EH (cell line): ENCODE data around the gene EYS.
"Not testable (repeated sequence)": the region's sequence is repeated elsewhere in the genome, so short reads cannot be mapped to it uniquely, and the experiment has no call there.

Source experiments
- DNase-seq: peaks from one replicate; pipeline ENCODE4 v3.0.0-alpha.2; 2015; ENCODE audit warnings: low read depth

Gene EYS

DNA sequence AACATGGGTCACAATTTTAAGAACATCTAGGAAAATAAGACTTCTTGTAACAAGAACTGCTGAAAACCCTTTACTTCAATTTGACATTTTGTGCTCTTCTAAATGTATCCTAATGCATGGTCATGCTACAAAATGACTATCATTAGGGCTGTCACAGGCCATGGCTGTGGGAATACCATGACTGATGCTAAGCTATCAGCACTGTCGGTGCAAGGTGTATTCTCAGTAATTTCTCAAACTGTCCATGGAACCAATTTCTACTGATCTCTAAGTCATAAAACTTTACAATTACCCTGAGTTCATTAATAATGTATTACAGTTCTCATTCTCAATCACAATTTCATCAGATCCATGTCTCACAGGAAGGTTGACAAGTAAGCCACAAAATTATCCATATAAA is 625.3 kb downstream of the EYS start:
- DNase-seq = no peak

DNA sequence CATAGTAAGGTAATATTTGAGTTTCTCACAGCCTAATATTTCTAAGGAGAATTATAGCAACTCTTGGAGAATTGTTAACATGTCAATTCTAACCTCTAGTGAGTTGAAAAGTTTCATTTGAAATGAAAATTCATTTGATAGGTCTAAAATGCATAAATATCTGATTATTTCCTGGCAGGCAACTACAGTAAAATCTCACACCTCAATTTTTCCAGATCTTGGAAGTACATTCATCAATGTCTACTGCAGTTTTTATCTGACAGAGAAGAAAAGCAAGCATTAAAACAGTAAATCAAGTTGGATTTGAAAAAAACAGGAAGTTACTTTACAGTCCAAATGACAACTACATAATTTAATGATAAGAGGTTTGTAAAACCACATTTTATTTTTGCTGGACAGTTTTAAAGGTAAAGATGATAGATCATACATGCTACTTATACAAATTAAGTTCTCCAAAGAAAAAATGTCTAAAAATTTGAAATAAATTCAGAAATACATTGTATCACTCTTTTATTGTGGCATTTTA is 631.3 kb downstream of the EYS start:
- DNase-seq = no peak

DNA sequence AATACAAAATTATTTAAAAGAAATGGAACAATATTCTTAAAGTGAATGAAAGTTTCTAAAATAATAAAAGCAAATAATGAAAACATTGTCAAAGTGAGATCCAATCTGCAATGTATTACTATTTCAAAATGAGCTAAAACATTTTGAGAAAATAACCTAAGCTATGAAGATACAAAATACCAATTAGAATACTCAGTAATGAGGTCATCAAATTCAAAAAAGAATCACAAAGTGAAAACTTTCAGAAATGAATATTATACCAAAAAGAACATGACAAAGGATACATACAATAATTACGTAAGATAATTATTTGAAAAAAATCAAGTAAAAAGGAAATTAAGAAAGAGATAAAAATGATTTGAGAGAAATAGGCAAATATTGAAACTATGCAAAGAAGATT is 634.5 kb downstream of the EYS start:
- no peak for DNase-seq

DNA sequence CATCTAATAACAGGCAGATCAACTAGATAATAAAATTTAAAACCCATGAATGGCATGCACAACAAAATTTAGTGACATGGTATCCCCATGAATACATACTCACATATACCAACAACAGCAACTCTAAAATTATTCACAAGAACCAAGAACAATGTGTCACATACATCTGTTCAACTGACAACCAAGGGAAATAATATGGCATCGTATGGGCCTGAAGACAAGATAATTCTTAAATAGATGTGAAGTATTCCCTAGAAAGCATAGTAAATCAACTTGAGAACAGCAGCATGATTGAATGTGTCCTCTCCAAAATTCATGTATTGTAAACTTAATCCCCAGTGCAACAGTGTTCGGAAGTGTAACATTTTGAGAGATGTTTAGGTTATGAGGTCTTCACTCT is 635.5 kb downstream of the EYS start:
- DNase-seq = no peak

DNA sequence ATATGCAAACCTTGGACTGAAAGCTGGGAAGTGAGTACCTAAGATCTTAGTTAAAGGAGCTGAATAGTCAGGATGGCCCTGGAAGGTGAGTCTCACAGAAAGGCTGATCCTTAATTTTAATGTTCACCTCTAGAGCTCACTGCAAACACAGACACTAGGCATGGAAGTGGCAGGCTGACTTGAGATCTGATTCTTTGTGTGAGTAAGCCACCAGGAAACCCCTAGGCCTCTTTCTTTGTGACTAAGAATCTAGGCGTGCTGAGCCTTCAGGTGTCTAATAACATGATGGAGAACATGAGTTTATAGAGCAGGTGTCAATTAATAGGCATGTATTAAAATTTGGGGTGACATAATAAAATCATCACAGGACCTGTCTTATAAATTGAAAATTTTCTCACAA is 642.2 kb downstream of the EYS start:
- no peak for DNase-seq

DNA sequence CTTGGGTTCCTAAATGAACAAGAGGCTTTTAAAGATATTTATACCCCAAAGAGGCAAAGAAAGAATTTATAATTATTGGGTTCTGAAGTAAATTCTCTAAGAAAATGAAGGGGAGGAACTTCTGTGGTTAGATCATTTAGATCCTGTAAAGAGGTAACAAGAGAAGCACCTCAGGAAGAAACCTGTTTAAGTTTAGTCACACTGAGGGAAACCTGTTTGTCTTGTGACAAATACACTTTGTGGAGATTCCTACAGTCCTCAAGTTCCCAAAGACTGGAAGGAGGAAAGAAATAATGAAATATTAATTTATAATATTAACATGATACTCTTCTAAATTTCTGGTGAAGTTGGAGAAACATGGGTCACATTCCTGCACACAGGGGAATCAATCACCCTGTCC is 647.5 kb downstream of the EYS start:
- DNase-seq = no peak

DNA sequence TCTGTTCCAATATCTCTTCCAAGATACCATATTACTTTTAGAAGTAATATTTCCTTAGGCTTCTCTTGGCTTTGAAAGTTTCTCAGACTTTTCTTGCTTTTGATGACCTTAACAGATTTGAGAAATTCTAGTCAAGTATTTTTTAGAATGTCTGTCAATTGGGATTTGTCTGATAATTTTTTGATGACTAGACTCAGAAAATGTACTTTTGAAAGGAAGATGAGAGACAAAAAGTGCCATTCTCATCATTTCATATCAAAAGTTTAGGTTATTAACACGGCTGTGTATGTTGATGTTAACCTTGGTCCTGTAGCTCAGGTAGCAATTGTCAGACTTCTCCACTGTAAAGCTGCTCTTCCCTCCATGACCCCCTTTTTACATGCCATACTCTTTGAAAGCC is 651.5 kb downstream of the EYS start:
- DNase-seq = no peak

DNA sequence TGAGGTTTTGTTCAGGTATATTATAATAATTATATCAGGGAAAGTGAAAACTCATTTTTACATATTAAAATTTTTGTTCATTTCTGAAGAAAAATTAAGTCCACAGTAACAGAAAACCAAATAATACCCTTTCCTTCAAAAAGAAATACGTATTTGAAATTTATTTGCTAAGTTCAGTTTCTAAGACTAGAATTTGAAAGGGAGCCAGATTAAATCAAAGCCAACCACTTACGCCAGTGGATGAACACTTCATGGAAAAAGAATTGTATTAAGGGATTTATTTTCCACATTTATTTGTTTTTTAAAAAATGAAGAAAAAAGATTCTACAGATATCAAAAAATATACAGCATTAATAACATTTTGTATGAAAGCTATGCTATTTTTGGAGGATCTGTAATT is 654.4 kb downstream of the EYS start:
- no peak for DNase-seq

DNA sequence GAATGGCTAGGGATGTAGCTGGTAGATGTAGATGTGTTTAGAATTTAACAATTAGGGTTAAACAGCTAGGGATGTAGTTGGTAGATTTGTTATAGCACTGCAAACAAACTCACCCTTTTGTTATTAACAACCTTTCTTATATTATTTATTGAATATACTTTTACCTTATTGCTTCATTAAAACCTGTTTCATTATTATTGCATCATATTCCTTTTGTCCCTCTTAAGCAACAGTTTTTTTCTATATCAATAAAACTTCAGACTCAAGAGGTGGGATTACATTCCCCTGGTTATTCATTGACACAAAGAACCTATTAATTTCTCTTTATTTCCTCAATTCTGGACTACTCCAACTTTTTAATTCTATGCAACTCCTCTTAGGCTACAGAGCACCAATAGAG is 661.2 kb downstream of the EYS start:
- no peak for DNase-seq

DNA sequence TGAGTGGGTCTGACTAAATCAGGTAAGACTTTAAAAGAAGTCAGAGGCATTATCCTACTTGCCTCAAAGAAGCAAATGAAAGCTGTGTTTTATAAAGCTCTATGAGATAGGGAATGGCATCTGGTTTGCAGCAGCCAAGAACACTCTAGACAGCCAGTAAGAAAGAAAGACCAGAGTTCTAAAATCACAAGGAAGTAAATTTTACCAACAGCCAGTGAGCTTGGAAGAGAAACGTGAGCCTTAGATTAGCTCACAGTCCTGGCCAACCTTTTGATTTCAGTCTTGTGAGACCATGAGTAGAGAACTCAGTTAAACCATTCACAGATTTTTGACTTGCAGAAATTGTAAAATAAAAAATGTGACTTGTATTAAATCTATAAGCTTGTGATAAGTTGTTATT is 693.0 kb downstream of the EYS start:
- no peak for DNase-seq

DNA sequence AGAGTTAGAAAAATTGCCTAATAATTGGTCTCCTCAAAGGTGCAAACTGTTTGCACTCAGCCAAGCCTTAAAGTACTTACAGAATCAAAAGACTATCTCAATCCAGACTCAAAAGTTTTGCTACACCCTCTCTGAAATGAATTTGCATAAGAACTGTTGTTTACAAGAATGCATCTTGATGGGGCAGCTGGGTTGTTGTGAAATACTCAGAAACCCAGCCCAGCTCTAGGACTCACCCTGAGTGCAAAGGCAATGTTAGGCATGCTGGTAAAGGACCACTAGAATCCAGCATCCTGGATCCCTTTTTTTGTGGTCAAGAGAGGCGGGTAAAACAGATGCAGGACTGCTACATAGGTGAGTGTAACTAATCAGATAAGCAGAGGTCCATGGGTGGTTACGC is 700.2 kb downstream of the EYS start:
- no peak for DNase-seq

DNA sequence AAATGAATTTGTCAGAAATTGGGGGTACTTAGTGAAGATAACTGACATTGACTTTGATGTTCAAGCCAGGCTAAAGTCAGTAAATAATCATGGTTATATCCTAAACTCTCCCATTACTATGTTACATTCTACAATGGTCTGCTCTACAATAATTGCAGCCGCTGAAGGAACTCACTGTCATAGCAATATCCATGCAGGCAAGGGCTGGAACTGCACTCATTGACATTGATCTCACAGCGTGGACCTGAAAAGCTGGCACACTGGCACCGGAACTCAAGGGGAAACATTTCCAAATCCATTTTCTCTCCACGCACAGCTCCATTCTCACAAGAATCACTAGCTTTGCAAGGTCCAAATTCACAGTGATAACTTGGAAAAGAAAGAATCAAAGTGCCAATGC is 702.7 kb downstream of the EYS start:
- no peak for DNase-seq

DNA sequence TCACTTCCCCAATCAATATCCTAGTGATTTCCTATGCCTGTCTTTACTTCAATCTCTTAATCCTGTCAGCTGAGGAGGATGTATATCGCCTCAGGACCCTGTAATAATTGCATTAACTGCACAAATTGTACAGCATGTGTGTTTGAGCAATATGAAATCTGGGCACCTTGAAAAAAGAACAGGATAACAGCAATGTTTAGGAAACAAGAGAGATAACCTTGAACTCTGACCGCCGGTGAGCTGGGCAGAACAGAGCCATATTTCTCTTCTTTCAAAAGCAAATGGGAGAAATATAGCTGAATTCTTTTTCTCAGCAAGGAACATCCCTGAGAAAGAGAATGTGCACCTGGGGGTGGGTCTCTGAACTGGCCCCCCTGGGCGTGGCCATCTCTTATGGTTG is 704.1 kb downstream of the EYS start:
- DNase-seq = not testable (repeated sequence)

DNA sequence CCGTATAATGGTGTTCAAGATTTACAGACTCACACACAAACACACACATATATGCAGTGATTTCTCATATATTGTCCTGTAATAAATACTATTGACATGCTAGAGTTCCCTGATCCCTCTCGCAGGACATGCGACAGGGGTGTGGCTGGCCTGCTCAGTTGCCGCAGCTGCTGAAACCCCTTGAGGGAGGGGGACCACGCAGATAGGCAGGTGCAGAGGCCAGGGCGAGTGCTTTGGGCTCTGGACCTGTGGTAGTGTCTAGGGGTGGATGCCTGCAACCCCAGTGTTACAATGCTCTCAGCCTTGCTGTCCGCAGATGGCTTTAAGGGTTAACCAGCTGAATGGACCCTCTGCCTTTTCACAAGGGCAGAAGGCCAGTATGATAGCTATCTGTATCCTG is 706.2 kb downstream of the EYS start:
- DNase-seq = no peak

DNA sequence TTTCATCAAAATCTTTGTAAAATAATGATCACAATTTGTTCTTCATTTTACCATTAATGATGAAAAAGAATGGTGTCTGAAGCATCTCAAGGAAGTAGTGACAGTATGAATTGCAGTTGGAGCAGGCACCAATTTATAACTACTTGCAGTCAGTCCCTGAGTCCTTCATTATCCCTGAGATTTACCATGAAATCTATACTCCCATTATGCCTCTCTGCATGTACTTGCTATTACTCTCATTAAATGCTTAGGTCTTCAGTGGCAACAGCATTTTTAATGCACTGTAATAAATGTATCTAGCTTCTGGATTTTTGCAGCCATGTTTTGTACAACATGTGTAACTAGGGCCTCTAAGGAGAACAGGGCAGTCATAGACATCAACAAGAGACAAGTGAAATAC is 708.8 kb downstream of the EYS start:
- no peak for DNase-seq

DNA sequence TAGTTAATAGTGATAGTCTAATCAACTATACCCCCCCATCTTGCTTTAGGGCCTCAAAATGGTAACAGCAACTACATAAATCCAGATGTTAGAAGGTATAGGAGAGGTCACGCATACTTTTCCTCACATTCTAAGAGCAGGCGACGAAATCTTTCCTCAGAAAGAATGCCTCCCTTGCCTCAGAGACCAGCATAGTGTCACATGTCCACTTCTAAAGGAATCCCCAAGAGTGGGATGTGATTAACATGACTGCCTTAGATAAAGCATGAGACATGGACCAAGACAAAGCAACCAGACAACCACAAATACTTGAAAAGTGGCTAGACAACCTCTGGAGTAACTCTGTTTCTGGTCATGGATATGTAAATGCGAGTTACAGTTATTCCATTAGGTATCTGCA is 710.7 kb downstream of the EYS start:
- DNase-seq = no peak

DNA sequence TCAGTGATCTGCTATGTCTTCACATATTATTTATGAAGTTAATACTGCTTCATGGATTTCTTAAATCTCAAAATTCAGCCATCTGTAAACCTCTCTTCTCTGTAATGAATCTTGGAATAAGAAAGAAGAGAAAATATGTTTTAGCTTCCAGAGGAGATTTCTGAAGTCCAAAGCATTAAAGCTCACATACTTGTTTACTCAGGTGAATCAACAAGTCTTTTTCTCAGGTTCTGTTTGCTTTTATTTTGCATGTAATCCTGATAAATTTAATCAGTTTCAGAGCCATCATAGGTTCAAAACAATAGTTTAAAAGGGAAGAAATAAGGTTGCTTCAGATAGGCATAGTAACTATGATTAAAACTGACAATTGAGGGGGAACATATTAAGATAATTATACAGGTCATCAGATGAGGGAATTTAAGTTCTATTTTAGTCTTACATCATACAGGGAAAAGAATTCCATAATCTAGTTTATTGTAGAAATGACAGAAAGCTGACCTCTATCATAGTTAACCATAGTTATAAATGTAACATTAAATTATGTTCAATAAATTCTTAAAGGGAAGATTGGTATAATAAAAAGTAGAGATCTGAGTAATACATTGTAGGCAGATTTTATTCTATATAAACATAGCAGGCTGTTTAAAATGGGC is 716.2 kb downstream of the EYS start:
- no peak for DNase-seq

DNA sequence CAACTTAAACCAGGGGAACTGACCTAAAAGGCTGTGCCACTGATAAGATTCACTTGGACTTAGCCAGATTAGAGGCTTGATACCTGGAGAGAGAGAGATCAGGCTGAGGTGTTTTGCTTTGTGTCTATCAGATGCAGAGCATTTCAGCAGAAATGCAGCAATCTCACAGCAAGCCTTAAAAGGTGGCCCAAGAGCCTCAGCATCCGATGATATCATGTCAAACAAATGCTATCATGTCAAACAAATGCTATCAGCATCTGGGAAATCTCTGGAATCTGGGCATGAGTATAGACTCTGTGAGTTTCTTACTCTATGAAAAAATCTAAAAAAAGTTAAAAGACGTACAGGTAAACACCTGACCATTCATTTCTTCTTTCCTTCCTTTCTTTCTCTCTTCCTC is 718.9 kb downstream of the EYS start:
- no peak for DNase-seq

DNA sequence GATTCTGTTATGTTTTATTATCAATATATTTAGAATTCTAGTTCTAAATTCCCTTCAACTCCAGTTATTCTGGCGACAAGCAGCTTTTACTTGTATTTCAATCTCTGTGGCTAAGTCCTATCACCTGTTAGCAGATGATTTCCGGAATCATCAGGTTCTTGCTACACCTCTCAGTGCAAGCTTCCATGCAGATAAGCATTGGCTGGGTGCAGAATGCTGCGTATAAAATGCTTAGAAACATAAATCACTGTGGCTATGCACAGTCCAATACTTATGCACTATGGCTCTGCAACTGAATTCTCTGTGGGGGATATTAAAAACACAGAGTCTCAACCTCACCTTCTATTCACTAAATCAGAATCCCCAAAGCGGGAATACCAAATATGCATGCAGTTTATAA is 720.0 kb downstream of the EYS start:
- no peak for DNase-seq

DNA sequence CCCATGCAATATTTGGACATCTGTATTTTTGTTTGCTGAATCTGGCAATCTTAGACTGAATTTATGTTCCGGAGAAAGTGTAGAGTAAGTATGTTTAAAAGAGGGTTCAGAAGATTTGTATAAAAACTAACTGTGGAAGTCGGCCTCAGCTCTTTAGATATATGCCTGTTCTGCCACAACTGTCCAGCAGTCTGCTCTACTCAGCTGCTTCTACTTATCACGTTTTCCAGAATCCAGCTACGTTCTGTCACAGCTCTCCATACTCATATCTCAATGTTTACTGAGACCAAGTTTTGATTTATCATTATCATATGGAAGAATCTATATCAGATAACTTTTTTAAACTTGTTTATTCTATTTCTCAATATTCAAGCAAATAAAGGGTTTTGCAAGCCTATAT is 721.3 kb downstream of the EYS start:
- DNase-seq = no peak

DNA sequence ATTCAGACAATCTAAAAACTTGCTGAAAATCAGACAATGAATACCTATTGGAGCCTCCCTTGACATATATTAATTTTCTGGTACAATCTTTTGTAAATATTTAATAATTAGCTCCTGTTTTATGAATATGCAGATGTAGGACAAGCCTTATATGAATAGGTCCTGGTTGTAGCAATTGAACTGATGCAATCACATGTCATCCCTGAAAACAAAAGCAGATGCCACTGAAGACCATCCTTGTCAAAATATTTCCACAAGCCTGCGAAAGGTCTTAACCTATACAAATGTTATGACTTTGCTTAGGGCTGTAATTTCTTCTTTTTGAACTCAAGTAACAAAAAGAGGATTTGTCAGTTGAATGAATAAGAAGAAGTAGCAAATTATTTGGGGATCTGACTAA is 722.1 kb downstream of the EYS start:
- no peak for DNase-seq

DNA sequence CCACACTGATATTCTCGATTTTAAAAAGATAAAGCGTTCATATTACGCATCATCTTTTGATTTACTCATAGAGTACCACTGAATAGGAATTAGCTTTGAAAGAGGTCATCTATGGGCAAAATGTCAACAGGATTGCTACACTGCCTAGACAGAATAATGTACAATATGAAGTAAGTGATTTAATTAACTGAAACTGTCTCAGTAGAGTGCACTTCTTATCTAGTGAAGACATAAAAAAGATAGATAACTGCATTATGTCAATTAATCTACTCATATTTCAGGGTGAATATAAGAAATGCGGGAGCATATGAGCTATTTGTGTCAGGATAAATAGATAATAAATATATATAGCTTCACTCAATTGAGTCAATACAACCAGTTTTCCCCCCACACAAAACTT is 723.9 kb downstream of the EYS start:
- no peak for DNase-seq

DNA sequence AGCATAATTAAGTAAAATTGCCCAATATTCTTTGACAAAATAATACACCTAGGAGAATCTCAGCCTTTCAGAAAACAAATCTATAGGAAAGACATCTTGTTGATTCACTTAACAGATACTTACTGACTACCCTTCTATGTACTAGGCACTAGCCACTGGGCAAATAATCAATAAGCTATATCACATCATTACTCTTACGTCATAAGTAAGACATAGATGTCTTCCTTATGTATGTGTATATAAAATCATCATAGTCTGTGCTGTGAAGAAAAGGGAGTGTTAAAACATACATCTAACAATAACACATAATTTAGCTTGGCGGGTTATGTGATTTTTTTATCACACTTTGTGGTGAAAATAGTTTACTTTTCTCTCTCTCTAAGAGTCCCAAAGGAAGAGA is 733.9 kb downstream of the EYS start:
- no peak for DNase-seq

DNA sequence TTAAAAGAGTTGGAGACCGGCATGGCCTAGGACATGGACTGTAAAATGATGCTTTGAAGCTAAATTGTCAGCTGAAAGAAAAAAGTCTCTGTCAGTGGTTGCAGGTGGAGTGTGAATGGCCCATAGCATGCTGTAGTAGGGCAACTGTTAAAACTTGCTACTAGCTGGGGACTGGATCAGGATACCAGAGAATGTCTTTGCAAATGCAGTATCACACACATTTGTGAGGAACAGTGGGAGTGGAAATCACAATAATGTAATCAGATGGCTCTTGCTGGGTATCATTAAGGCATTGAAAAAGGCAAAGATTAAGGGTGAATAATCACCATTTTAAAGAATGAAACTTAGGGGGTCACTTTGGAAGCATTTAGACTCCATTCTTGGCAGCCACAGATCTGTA is 737.9 kb downstream of the EYS start:
- no peak for DNase-seq

DNA sequence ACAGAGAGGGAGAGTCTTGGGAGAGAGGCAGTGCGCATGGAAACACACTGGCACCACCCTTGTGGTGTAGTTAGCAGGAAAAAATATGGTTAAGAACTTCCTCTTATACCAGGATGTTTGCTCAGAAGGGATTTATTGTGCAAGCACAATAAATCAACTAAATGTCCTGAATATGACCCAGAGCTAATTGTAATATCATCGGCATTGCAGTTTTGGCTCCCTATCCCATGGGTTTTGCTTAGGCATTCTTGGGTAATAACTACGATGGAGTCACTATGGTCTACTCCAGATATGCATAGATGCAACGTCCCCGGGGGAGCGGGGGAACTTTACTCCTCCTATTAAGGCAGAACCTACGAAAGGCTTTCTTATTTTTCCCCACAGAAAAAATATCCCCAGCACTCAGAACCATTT is 751.6 kb downstream of the EYS start:
- no peak for DNase-seq
